ENCODE results near the gene ADGRE2. TPM values are rescaled to one million over a fixed set of nuclear protein-coding genes. Genes with fewer than 3 reads are reported as not detected.

Gene ADGRE2
- total RNA-seq, 1 experiment from 2014 or later = 1.2 TPM

DNA sequence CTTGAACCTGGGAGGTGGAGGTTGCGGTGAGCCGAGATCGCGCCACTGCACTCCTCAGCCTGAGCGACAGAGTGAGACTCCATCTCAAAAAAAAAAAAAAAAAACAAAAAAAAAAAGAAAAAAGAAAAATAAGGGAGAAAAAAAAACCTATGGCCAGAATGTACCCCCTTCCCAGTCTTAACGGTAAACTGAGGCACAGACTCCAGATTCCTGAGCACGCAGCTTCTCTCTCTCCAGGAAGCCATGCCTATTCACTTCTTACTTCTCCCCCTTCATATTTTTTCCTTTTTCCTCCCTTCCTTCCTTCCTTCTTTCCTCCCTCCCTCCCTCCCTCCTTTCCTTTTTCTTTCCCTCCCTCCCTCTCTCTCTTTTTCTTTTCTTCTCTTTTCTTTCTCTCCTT lies 5.4 kb downstream of the ADGRE2 start:
- H3K14ac ChIP-seq (ENCODE audit: insufficient read depth, low read length) = no peak overlapping the region

More for the DNA sequence above, 5.4 kb downstream of the ADGRE2 start:
- Histone ChIP-seq H4K8ac (replicated peaks; ENCODE audit: insufficient read length, low read depth, low read length) (no peak overlapping the region), H4K20me1 (ENCODE audit: control insufficient read depth, insufficient read depth, insufficient read length) (no peaks in the 10 kb centered on the region), H3K4ac (ENCODE audit: low read depth, low read length) (no peak overlapping the region), H3K4me1 (ENCODE audit: insufficient read depth, low read length) (no peaks in the 10 kb centered on the region; the same call in 1 of the 2 replicates), H2AK5ac (ENCODE audit: insufficient read length, low read length) (no peak overlapping the region), H3K4me2 (ENCODE audit: insufficient read depth, insufficient read length, low read length) (no peak overlapping the region), H2BK15ac (ENCODE audit: low read depth, low read length) (no peak overlapping the region), H2BK120ac (ENCODE audit: low read depth, low read length, poor library complexity, severe bottlenecking) (no peak overlapping the region), H3K79me2 (ENCODE audit: insufficient read depth, low read length) (no peaks in the 10 kb centered on the region), H3K9ac (ENCODE audit: extremely low read depth, insufficient read length, low read length) (no peak overlapping the region), H3K9me3 (ENCODE audit: control insufficient read depth, low read depth, low read length) (no peaks in the 10 kb centered on the region), H3T11ph (ENCODE audit: low read length) (no peak overlapping the region), H2BK20ac (ENCODE audit: low read depth, low read length, poor library complexity, severe bottlenecking) (no peak overlapping the region), H3K18ac (ENCODE audit: insufficient read length, low read depth, low read length) (no peak overlapping the region), H3K23ac (ENCODE audit: insufficient read length, low read depth, low read length) (no peak overlapping the region), H3K27me3 (ENCODE audit: insufficient read depth, low read length) (no peaks in the 10 kb centered on the region), H3K56ac (ENCODE audit: insufficient read length, low read depth, low read length) (no peak overlapping the region), H3K79me1 (ENCODE audit: insufficient read depth, low read depth, low read length, poor library complexity, severe bottlenecking) (no peaks in the 10 kb centered on the region), H3K27ac (ENCODE audit: insufficient read length, low read depth, low read length) (no peak overlapping the region), H3K23me2 (ENCODE audit: insufficient read length, low read depth, low read length, poor library complexity, severe bottlenecking) (peaks cover 12% of the 10 kb centered on the region), H4K91ac (ENCODE audit: insufficient read length, low read depth, low read length) (no peak overlapping the region), H2BK12ac (ENCODE audit: insufficient read length, low read depth, low read length) (no peak overlapping the region), H2AFZ (ENCODE audit: low read length) (no peak overlapping the region), H2BK5ac (ENCODE audit: insufficient read length, low read length) (no peak overlapping the region), H4K5ac (ENCODE audit: insufficient read length, low read depth, low read length) (no peak overlapping the region)
- H3K36me3 Mint-ChIP-seq (ENCODE audit: insufficient read depth in 1 of 3, low read depth in 3 of 3) = peaks cover 2 to 8% (median 4%) of the 10 kb centered on the region in 3 experiments; a peak in 5 of 7 replicates
- WGBS (ENCODE audit: extremely low coverage, insufficient read length, low lambda C conversion rate) = no CpG with 5 or more reads among the region's 7 CpGs
- no peak for DNase-seq
- H3K4me3 Mint-ChIP-seq = no peak overlapping the region
- H3K9me3 Mint-ChIP-seq = peaks cover 16 to 67% of the 10 kb centered on the region in 2 experiments; a peak in 4 of 5 replicates
- no peak for TF ChIP-seq CTCF (conservative IDR thresholded peaks at IDR 0.05)
- H3K4me1 Mint-ChIP-seq = peaks cover 2 to 3% of the 10 kb centered on the region in 2 experiments; a peak in 3 of 4 replicates
- H3K27me3 Mint-ChIP-seq (ENCODE audit: low read depth) = peaks cover 22% of the 10 kb centered on the region
- H3K27ac Mint-ChIP-seq = no peak overlapping the region
